Tibial nerve (tissue), 4 donors: ENCODE measurements around the gene SPTBN5.

ENCODE experiments used
- EP300 ChIP-seq, 2 donors: sonication (generic); formaldehyde crosslinking; IDR thresholded peaks; one replicate each; pipeline ENCODE4 v1.6.1; 2017; ENCODE audit warnings: antibody characterized with exemption in 2 of 2, mild to moderate bottlenecking in 1 of 2
- POLR2A ChIP-seq, 2 donors: fragments of 450-650 bp; IDR thresholded peaks; one replicate each; pipeline ENCODE4 v1.6.1; 2017; ENCODE audit warnings: antibody characterized with exemption in 2 of 2, mild to moderate bottlenecking in 2 of 2, moderate library complexity in 2 of 2
- TF ChIP-seq, protein P1 (sequence below), 5 experiments: fragments of 200-600 bp in 3 of 5; fragments of 450-650 bp in 2 of 5; sonication (generic) in 3 of 5; IDR thresholded peaks; one replicate each; pipeline ENCODE4 v1.5.1; 2016 to 2019; ENCODE audit warnings: antibody characterized with exemption in 5 of 5, mild to moderate bottlenecking in 3 of 5, moderate library complexity in 2 of 5

DNA sequence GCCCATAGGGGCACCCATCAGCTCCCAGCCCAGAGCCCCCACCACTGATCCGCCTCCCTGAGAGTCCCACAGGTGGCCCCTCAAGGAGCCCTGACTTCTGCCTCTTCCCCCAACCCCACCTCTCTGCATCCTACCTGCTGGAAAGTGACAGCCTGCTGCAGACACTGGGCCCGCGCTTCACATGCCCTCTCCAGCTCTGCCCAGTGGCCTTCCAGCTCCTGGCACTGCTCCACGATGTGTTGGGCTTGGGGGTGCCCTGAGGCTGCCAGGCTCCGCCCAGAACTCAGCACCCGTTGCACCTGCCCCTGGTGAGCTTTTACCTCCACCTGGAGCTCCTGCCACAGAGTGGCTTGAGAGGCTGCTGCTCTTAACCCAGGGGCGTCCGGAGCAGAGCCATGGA lies 20.1 kb downstream of the SPTBN5 start:
- TF ChIP-seq, protein P1, sequence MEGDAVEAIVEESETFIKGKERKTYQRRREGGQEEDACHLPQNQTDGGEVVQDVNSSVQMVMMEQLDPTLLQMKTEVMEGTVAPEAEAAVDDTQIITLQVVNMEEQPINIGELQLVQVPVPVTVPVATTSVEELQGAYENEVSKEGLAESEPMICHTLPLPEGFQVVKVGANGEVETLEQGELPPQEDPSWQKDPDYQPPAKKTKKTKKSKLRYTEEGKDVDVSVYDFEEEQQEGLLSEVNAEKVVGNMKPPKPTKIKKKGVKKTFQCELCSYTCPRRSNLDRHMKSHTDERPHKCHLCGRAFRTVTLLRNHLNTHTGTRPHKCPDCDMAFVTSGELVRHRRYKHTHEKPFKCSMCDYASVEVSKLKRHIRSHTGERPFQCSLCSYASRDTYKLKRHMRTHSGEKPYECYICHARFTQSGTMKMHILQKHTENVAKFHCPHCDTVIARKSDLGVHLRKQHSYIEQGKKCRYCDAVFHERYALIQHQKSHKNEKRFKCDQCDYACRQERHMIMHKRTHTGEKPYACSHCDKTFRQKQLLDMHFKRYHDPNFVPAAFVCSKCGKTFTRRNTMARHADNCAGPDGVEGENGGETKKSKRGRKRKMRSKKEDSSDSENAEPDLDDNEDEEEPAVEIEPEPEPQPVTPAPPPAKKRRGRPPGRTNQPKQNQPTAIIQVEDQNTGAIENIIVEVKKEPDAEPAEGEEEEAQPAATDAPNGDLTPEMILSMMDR (IDR thresholded peaks at IDR 0.05) = no peak
- TF ChIP-seq EP300 (IDR thresholded peaks at IDR 0.05) (no peak), POLR2A (IDR thresholded peaks at IDR 0.05) (no peak)
